GM12878 (cell line): ENCODE measurements around the gene SGCD. TPM values are rescaled to one million over a fixed set of nuclear protein-coding genes. Genes with fewer than 3 reads are reported as not detected.

Experiments
- BACH1 ChIP-seq: fragments of 450-650 bp; IDR thresholded peaks from 2 replicates; pipeline ENCODE4 v1.6.1; 2017; ENCODE audit warnings: mild to moderate bottlenecking, borderline replicate concordance
- CHD1 ChIP-seq: IDR thresholded peaks from 2 replicates; pipeline ENCODE4 v1.6.1; 2012; ENCODE audit warnings: low read depth, low read length, improper control_type of control experiment
- CHD2 ChIP-seq: IDR thresholded peaks from 2 replicates; pipeline ENCODE4 v1.6.1; 2011; ENCODE audit warnings: low read depth, low read length, improper control_type of control experiment, borderline replicate concordance
- CUX1 ChIP-seq: IDR thresholded peaks from 2 replicates; pipeline ENCODE4 v1.6.1; 2012; ENCODE audit warnings: improper control_type of control experiment, low read depth, low read length; ENCODE audit not compliant: insufficient replicate concordance
- ELK1 ChIP-seq: IDR thresholded peaks from 2 replicates; pipeline ENCODE4 v1.6.1; 2012; ENCODE audit warnings: low read depth, low read length, improper control_type of control experiment
- ESRRA ChIP-seq: IDR thresholded peaks from 2 replicates; pipeline ENCODE4 v1.6.1; 2012; ENCODE audit warnings: mild to moderate bottlenecking, low read length, improper control_type of control experiment
- EZH2 ChIP-seq: IDR thresholded peaks from 2 replicates; pipeline ENCODE4 v1.6.1; 2012; ENCODE audit warnings: low read depth, mild to moderate bottlenecking, control low read depth, inconsistent platforms, low read length, borderline replicate concordance; ENCODE audit not compliant: control insufficient read depth
- HCFC1 ChIP-seq: fragments of 150-350 bp; IDR thresholded peaks from 2 replicates; pipeline ENCODE4 v1.6.1; 2014; ENCODE audit warnings: low read length
- KLF5 ChIP-seq: fragments of 450-650 bp; IDR thresholded peaks from 2 replicates; pipeline ENCODE4 v1.6.1; 2014; ENCODE audit warnings: mild to moderate bottlenecking; ENCODE audit not compliant: partially characterized antibody
- MTA2 ChIP-seq: fragments of 450-650 bp; IDR thresholded peaks from 2 replicates; pipeline ENCODE4 v1.6.1; 2016; ENCODE audit warnings: low read depth, mild to moderate bottlenecking, moderate library complexity
- MYB ChIP-seq: fragments of 150-350 bp; IDR thresholded peaks from 2 replicates; pipeline ENCODE4 v1.6.1; 2014; ENCODE audit warnings: mild to moderate bottlenecking, low read depth, low read length, borderline replicate concordance
- RAD21 ChIP-seq: IDR thresholded peaks from 2 replicates; pipeline ENCODE4 v1.6.1; 2011; ENCODE audit warnings: mild to moderate bottlenecking, low read depth, low read length, moderate library complexity; ENCODE audit not compliant: insufficient read depth
- RFX5 ChIP-seq: IDR thresholded peaks from 2 replicates; pipeline ENCODE4 v1.6.1; 2011; ENCODE audit warnings: low read depth, low read length, improper control_type of control experiment
- RUNX3 ChIP-seq: IDR thresholded peaks from 2 replicates; pipeline ENCODE4 v1.6.1; 2012; ENCODE audit warnings: low read length, inconsistent platforms
- STAT1 ChIP-seq: fragments of 450-650 bp; conservative IDR thresholded peaks from 2 replicates; pipeline ENCODE4 v1.6.1; 2014; ENCODE audit warnings: antibody characterized with exemption, mild to moderate bottlenecking
- SUPT20H ChIP-seq: IDR thresholded peaks from 2 replicates; pipeline ENCODE4 v1.6.1; 2011; ENCODE audit warnings: low read depth, mild to moderate bottlenecking, low read length, moderate library complexity, borderline replicate concordance; ENCODE audit not compliant: control insufficient read depth
- polyA plus RNA-seq, 11 experiments: library from polyadenylated mRNA; depleted of rRNA in 4 of 11; unstranded in 6 of 11; stranded (reverse) in 5 of 11; fragments of >200 nt; fragmentation: Nextera tagmentation in 4 of 11; fragmentation: Illumina TruSeq in 1 of 11; extraction: Ambion mirVana in 4 of 11; extraction: Trizol in 1 of 11; gene quantifications; 1 replicate in 1 of 11; 2 replicates in 10 of 11; pipeline versions ENCODE4 v1.2.1 to v1.2.3, GENCODE V29; 2011 to 2016; ENCODE audit warnings: inconsistent platforms in 2 of 11, missing spikeins in 2 of 11, low read depth in 1 of 11
- total RNA-seq, 4 experiments: library from RNA; depleted of rRNA in 3 of 4; stranded (reverse); fragments of >200 nt in 3 of 4; fragmentation: Illumina TruSeq in 1 of 4; extraction: Trizol in 1 of 4; gene quantifications; 2 replicates each; pipeline versions ENCODE4 v1.2.1 to v1.2.3, GENCODE V29; 2013 to 2021
- TF ChIP-seq, protein P1 (sequence below): fragments of 450-650 bp; IDR thresholded peaks from 2 replicates; pipeline ENCODE4 v1.6.1; 2017; ENCODE audit warnings: mild to moderate bottlenecking, low read depth, inconsistent platforms; ENCODE audit not compliant: poor library complexity, severe bottlenecking
- TF ChIP-seq, protein P2 (sequence below): fragments of 450-650 bp; formaldehyde crosslinking; IDR thresholded peaks from 2 replicates; pipeline ENCODE4 v1.4.0; 2022; ENCODE audit warnings: mild to moderate bottlenecking, moderate library complexity

Gene SGCD
- total and polyA plus RNA-seq, 10 of the 15 experiments (the other 5 are each of a cell fraction or from before 2014, with no cell fraction given) = 0.06 TPM; not detected in 9

GRCh38 chr5:156402387-156402921 is 75.5 kb downstream of the SGCD start (continued):
- TF ChIP-seq, protein P1, sequence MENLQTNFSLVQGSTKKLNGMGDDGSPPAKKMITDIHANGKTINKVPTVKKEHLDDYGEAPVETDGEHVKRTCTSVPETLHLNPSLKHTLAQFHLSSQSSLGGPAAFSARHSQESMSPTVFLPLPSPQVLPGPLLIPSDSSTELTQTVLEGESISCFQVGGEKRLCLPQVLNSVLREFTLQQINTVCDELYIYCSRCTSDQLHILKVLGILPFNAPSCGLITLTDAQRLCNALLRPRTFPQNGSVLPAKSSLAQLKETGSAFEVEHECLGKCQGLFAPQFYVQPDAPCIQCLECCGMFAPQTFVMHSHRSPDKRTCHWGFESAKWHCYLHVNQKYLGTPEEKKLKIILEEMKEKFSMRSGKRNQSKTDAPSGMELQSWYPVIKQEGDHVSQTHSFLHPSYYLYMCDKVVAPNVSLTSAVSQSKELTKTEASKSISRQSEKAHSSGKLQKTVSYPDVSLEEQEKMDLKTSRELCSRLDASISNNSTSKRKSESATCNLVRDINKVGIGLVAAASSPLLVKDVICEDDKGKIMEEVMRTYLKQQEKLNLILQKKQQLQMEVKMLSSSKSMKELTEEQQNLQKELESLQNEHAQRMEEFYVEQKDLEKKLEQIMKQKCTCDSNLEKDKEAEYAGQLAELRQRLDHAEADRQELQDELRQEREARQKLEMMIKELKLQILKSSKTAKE = peak; percentile 97
- TF ChIP-seq CUX1 (no peak), ESRRA (no peak), ELK1 (no peak), RFX5 (no peak), CHD1 (no peak), RAD21 (0 out of 2 replicates have a peak, but pooled peaks have one; percentile 27), RUNX3 (peak; percentile 41; the same call in 1 of the 2 replicates), STAT1 (no peak), BACH1 (peak; percentile 71; the same call in 1 of the 2 replicates), MYB (no peak), MTA2 (peak; percentile 73), CHD2 (no peak), KLF5 (no peak), SUPT20H (no peak), HCFC1 (no peak), EZH2 (no peak)
- TF ChIP-seq, protein P2, sequence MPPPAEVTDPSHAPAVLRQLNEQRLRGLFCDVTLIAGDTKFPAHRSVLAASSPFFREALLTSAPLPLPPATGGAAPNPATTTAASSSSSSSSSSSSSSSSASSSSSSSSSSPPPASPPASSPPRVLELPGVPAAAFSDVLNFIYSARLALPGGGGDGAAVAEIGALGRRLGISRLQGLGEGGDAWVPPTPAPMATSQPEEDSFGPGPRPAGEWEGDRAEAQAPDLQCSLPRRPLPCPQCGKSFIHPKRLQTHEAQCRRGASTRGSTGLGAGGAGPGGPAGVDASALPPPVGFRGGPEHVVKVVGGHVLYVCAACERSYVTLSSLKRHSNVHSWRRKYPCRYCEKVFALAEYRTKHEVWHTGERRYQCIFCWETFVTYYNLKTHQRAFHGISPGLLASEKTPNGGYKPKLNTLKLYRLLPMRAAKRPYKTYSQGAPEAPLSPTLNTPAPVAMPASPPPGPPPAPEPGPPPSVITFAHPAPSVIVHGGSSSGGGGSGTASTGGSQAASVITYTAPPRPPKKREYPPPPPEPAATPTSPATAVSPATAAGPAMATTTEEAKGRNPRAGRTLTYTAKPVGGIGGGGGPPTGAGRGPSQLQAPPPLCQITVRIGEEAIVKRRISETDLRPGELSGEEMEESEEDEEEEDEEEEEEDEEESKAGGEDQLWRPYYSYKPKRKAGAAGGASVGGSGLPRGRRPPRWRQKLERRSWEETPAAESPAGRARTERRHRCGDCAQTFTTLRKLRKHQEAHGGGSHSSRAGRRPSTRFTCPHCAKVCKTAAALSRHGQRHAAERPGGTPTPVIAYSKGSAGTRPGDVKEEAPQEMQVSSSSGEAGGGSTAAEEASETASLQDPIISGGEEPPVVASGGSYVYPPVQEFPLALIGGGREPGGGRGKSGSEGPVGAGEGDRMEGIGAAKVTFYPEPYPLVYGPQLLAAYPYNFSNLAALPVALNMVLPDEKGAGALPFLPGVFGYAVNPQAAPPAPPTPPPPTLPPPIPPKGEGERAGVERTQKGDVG (CRISPR knock-in tag) = no peak
